Stimulated activated memory B cell treated with anti-CD40 and anti-IgM and Interleukin-4, amounts not matched to agents 10 μg/mL and 1 μg/mL and 100 μg/mL, for 72 hours (primary cell): Measurements from ENCODE around the gene BMP7.

Source experiments
- ATAC-seq: fragments of 150-1000 bp; cut with Tn5 transposase; 2 replicates; pipeline ENCODE4 v1.10.0; 2021
- H3K27ac Mint-ChIP-seq: one replicate; pipeline ENCODE4 v1.8.0; 2022; ENCODE audit warnings: mild to moderate bottlenecking, mixed read lengths
- H3K27me3 Mint-ChIP-seq: one replicate; pipeline ENCODE4 v1.8.0; 2022; ENCODE audit warnings: mixed read lengths
- H3K36me3 Mint-ChIP-seq: one replicate; pipeline ENCODE4 v1.8.0; 2022; ENCODE audit warnings: mixed read lengths
- H3K4me1 Mint-ChIP-seq: one replicate; pipeline ENCODE4 v1.8.0; 2022; ENCODE audit warnings: mixed read lengths
- H3K4me3 Mint-ChIP-seq: one replicate; pipeline ENCODE4 v1.8.0; 2022; ENCODE audit warnings: mild to moderate bottlenecking, moderate library complexity, mixed read lengths
- H3K9me3 Mint-ChIP-seq: one replicate; pipeline ENCODE4 v1.8.0; 2022; ENCODE audit warnings: mixed read lengths

Gene BMP7

GRCh38 chr20:57266291-57267157, at the start of gene BMP7:
Gene BMP7 (minus strand): TSS chr20:57266641. CDS start chr20:57266122, 519 bp downstream.
- no peak for ATAC-seq
- peaks cover 93% of the 10 kb centered on the region for H3K27me3 Mint-ChIP-seq
- H3K36me3 Mint-ChIP-seq: no peaks in the 10 kb centered on the region
- no peak within 1 kb of the TSS for H3K27ac Mint-ChIP-seq
- no peak within 1 kb of the TSS for H3K4me3 Mint-ChIP-seq
- no peaks in the 10 kb centered on the region for H3K9me3 Mint-ChIP-seq
- H3K4me1 Mint-ChIP-seq: peaks cover 7% of the 10 kb centered on the region

GRCh38 chr20:57315976-57316480, 49.6 kb upstream of the BMP7 start:
- Mint-ChIP-seq H3K27ac (no peak overlapping the region), H3K9me3 (no peaks in the 10 kb centered on the region), H3K36me3 (no peaks in the 10 kb centered on the region), H3K4me3 (no peak overlapping the region), H3K4me1 (no peaks in the 10 kb centered on the region), H3K27me3 (peaks cover 60% of the 10 kb centered on the region)
- ATAC-seq: no peak

- H3K27ac Mint-ChIP-seq: no peak overlapping the region
- H3K27me3 Mint-ChIP-seq: peaks cover 57% of the 10 kb centered on the region
- ATAC-seq: no peak
- no peaks in the 10 kb centered on the region for H3K9me3 Mint-ChIP-seq
- no peak overlapping the region for H3K4me3 Mint-ChIP-seq
- H3K4me1 Mint-ChIP-seq: no peaks in the 10 kb centered on the region
- H3K36me3 Mint-ChIP-seq: no peaks in the 10 kb centered on the region
Measured at GRCh38 chr20:57315083-57315975, 48.9 kb upstream of the BMP7 start.

- Mint-ChIP-seq H3K27me3 (peaks cover 51% of the 10 kb centered on the region), H3K9me3 (no peaks in the 10 kb centered on the region), H3K27ac (no peak overlapping the region), H3K4me1 (no peaks in the 10 kb centered on the region), H3K4me3 (no peak overlapping the region), H3K36me3 (no peaks in the 10 kb centered on the region)
- no peak for ATAC-seq
Measured at GRCh38 chr20:57313951-57314350, 47.5 kb upstream of the BMP7 start.

- peaks cover 49% of the 10 kb centered on the region for H3K27me3 Mint-ChIP-seq
- ATAC-seq: no peak
- H3K27ac Mint-ChIP-seq: no peak overlapping the region
- no peaks in the 10 kb centered on the region for H3K4me1 Mint-ChIP-seq
- H3K36me3 Mint-ChIP-seq: no peaks in the 10 kb centered on the region
- no peaks in the 10 kb centered on the region for H3K9me3 Mint-ChIP-seq
- H3K4me3 Mint-ChIP-seq: no peak overlapping the region
Measured at GRCh38 chr20:57313230-57313629, 46.8 kb upstream of the BMP7 start.

GRCh38 chr20:57312138-57312537, 45.7 kb upstream of the BMP7 start:
- no peak for ATAC-seq
- no peaks in the 10 kb centered on the region for H3K36me3 Mint-ChIP-seq

GRCh38 chr20:57310821-57311514, 44.5 kb upstream of the BMP7 start:
- no peaks in the 10 kb centered on the region for H3K4me1 Mint-ChIP-seq
- H3K4me3 Mint-ChIP-seq: no peak overlapping the region
- H3K27ac Mint-ChIP-seq: no peak overlapping the region
- H3K9me3 Mint-ChIP-seq: no peaks in the 10 kb centered on the region
- no peaks in the 10 kb centered on the region for H3K36me3 Mint-ChIP-seq
- peaks cover 40% of the 10 kb centered on the region for H3K27me3 Mint-ChIP-seq
- no peak for ATAC-seq

More at GRCh38 chr20:57312138-57312537, 45.7 kb upstream of the BMP7 start:
- Mint-ChIP-seq H3K9me3 (no peaks in the 10 kb centered on the region), H3K4me3 (no peak overlapping the region), H3K4me1 (no peaks in the 10 kb centered on the region), H3K27me3 (peaks cover 43% of the 10 kb centered on the region), H3K27ac (no peak overlapping the region)

- no peak overlapping the region for H3K27ac Mint-ChIP-seq
- no peak overlapping the region for H3K4me3 Mint-ChIP-seq
- no peaks in the 10 kb centered on the region for H3K36me3 Mint-ChIP-seq
- H3K4me1 Mint-ChIP-seq: no peaks in the 10 kb centered on the region
- H3K27me3 Mint-ChIP-seq: peaks cover 43% of the 10 kb centered on the region
- ATAC-seq: no peak
- no peaks in the 10 kb centered on the region for H3K9me3 Mint-ChIP-seq
Measured at GRCh38 chr20:57309544-57310115, 43.2 kb upstream of the BMP7 start.

GRCh38 chr20:57308451-57309271, 42.2 kb upstream of the BMP7 start:
- H3K4me3 Mint-ChIP-seq: no peak overlapping the region
- no peaks in the 10 kb centered on the region for H3K9me3 Mint-ChIP-seq
- no peak for ATAC-seq
- H3K27me3 Mint-ChIP-seq: peaks cover 40% of the 10 kb centered on the region
- H3K36me3 Mint-ChIP-seq: no peaks in the 10 kb centered on the region
- H3K4me1 Mint-ChIP-seq: no peaks in the 10 kb centered on the region
- no peak overlapping the region for H3K27ac Mint-ChIP-seq

- Mint-ChIP-seq H3K36me3 (no peaks in the 10 kb centered on the region), H3K27ac (no peak overlapping the region), H3K9me3 (no peaks in the 10 kb centered on the region), H3K4me3 (no peak overlapping the region), H3K4me1 (no peaks in the 10 kb centered on the region), H3K27me3 (peaks cover 49% of the 10 kb centered on the region)
- no peak for ATAC-seq
Measured at GRCh38 chr20:57306747-57307146, 40.3 kb upstream of the BMP7 start.

- no peak overlapping the region for H3K27ac Mint-ChIP-seq
- ATAC-seq: no peak
- H3K27me3 Mint-ChIP-seq: peaks cover 27% of the 10 kb centered on the region
- no peak overlapping the region for H3K4me3 Mint-ChIP-seq
- H3K36me3 Mint-ChIP-seq: no peaks in the 10 kb centered on the region
- no peaks in the 10 kb centered on the region for H3K9me3 Mint-ChIP-seq
- H3K4me1 Mint-ChIP-seq: no peaks in the 10 kb centered on the region
Measured at GRCh38 chr20:57301026-57301425, 34.6 kb upstream of the BMP7 start.

- H3K4me1 Mint-ChIP-seq: no peaks in the 10 kb centered on the region
- no peaks in the 10 kb centered on the region for H3K9me3 Mint-ChIP-seq
- no peaks in the 10 kb centered on the region for H3K36me3 Mint-ChIP-seq
- no peak overlapping the region for H3K27ac Mint-ChIP-seq
- H3K4me3 Mint-ChIP-seq: no peak overlapping the region
- ATAC-seq: no peak
- peaks cover 20% of the 10 kb centered on the region for H3K27me3 Mint-ChIP-seq
Measured at GRCh38 chr20:57298457-57298856, 32.0 kb upstream of the BMP7 start.

GRCh38 chr20:57294550-57294949, 28.1 kb upstream of the BMP7 start:
- no peak overlapping the region for H3K27ac Mint-ChIP-seq

GRCh38 chr20:57293995-57294394, 27.6 kb upstream of the BMP7 start:
- no peaks in the 10 kb centered on the region for H3K36me3 Mint-ChIP-seq
- no peak overlapping the region for H3K4me3 Mint-ChIP-seq
- no peaks in the 10 kb centered on the region for H3K4me1 Mint-ChIP-seq
- ATAC-seq: no peak
- no peaks in the 10 kb centered on the region for H3K9me3 Mint-ChIP-seq
- H3K27ac Mint-ChIP-seq: no peak overlapping the region
- H3K27me3 Mint-ChIP-seq: peaks cover 48% of the 10 kb centered on the region

More at GRCh38 chr20:57294550-57294949, 28.1 kb upstream of the BMP7 start:
- H3K27me3 Mint-ChIP-seq: peaks cover 48% of the 10 kb centered on the region
- ATAC-seq: no peak
- H3K9me3 Mint-ChIP-seq: no peaks in the 10 kb centered on the region
- H3K4me1 Mint-ChIP-seq: no peaks in the 10 kb centered on the region
- no peaks in the 10 kb centered on the region for H3K36me3 Mint-ChIP-seq
- H3K4me3 Mint-ChIP-seq: no peak overlapping the region
